ENCODE results near the gene RALGPS1. TPM values are rescaled to one million over a fixed set of nuclear protein-coding genes. Genes with fewer than 3 reads are reported as not detected.

The RALGPS1 gene
- total RNA-seq, 1 experiment from 2014 or later: 18.6 TPM

GRCh38 chr9:127107929-127108876 lies 193.6 kb downstream of the RALGPS1 start:
- Histone ChIP-seq H3K27me3 (ENCODE audit: insufficient read depth, low read length) (no peaks in the 10 kb centered on the region), H4K91ac (ENCODE audit: insufficient read length, low read depth, low read length) (no peak overlapping the region), H4K8ac (replicated peaks; ENCODE audit: insufficient read length, low read depth, low read length) (no peak overlapping the region), H3K23ac (ENCODE audit: insufficient read length, low read depth, low read length) (no peak overlapping the region), H3K79me1 (ENCODE audit: insufficient read depth, low read depth, low read length, poor library complexity, severe bottlenecking) (no peaks in the 10 kb centered on the region), H3K27ac (ENCODE audit: insufficient read length, low read depth, low read length) (no peak overlapping the region), H3K4me1 (ENCODE audit: insufficient read depth, low read length) (peaks cover 14% of the 10 kb centered on the region; the same call in 1 of the 2 replicates), H3K23me2 (ENCODE audit: insufficient read length, low read depth, low read length, poor library complexity, severe bottlenecking) (no peaks in the 10 kb centered on the region), H3K18ac (ENCODE audit: insufficient read length, low read depth, low read length) (no peak overlapping the region), H4K5ac (ENCODE audit: insufficient read length, low read depth, low read length) (no peak overlapping the region), H3K4ac (ENCODE audit: low read depth, low read length) (no peak overlapping the region), H2AK5ac (ENCODE audit: insufficient read length, low read length) (no peak overlapping the region), H3K9ac (ENCODE audit: extremely low read depth, insufficient read length, low read length) (no peak overlapping the region), H2BK120ac (ENCODE audit: low read depth, low read length, poor library complexity, severe bottlenecking) (no peak overlapping the region), H3K79me2 (ENCODE audit: insufficient read depth, low read length) (no peaks in the 10 kb centered on the region), H3K9me3 (ENCODE audit: control insufficient read depth, low read depth, low read length) (no peaks in the 10 kb centered on the region), H3K56ac (ENCODE audit: insufficient read length, low read depth, low read length) (no peak overlapping the region), H2AFZ (ENCODE audit: low read length) (no peak overlapping the region), H3K4me2 (ENCODE audit: insufficient read depth, insufficient read length, low read length) (no peak overlapping the region), H4K20me1 (ENCODE audit: control insufficient read depth, insufficient read depth, insufficient read length) (no peaks in the 10 kb centered on the region), H2BK20ac (ENCODE audit: low read depth, low read length, poor library complexity, severe bottlenecking) (no peak overlapping the region), H3K14ac (ENCODE audit: insufficient read depth, low read length) (no peak overlapping the region), H2BK5ac (ENCODE audit: insufficient read length, low read length) (no peak overlapping the region), H2BK15ac (ENCODE audit: low read depth, low read length) (no peak overlapping the region), H2BK12ac (ENCODE audit: insufficient read length, low read depth, low read length) (no peak overlapping the region), H3T11ph (ENCODE audit: low read length) (no peak overlapping the region)
- no peak for TF ChIP-seq CTCF (conservative IDR thresholded peaks at IDR 0.05)
- no peak overlapping the region; a peak in 1 of 7 replicates for H3K27ac Mint-ChIP-seq
- peaks cover 43 to 44% of the 10 kb centered on the region in 2 experiments for H3K4me1 Mint-ChIP-seq
- H3K4me3 Mint-ChIP-seq: no peak overlapping the region
- no CpG with 5 or more reads among the region's 38 CpGs for WGBS (ENCODE audit: extremely low coverage, insufficient read length, low lambda C conversion rate)
- DNase-seq: no peak
- no peaks in the 10 kb centered on the region for H3K27me3 Mint-ChIP-seq (ENCODE audit: low read depth)
- peaks cover 2 to 3% (median 3%) of the 10 kb centered on the region in 3 experiments; a peak in 4 of 7 replicates for H3K36me3 Mint-ChIP-seq (ENCODE audit: insufficient read depth in 1 of 3, low read depth in 3 of 3)
- H3K9me3 Mint-ChIP-seq: no peaks in the 10 kb centered on the region

Data from H9 (cell line).